ENCODE measurements around the gene LZTS2.

GRCh38 chr10:100970076-100970913 lies 29.3 kb upstream of the LZTS2 start:
- no peak for TF ChIP-seq CTCF (conservative IDR thresholded peaks at IDR 0.05; ENCODE audit: low read depth, low read length)
- TF ChIP-seq EZH2 (IDR thresholded peaks at IDR 0.05; ENCODE audit: borderline replicate concordance, low read depth, low read length, poor library complexity, severe bottlenecking) = no peak
